Gastrocnemius medialis (tissue), 4 donors: Measurements from ENCODE around the gene KCNC4. TPM values are rescaled to one million over a fixed set of nuclear protein-coding genes. Genes with fewer than 3 reads are reported as not detected.

Experiments
- ATAC-seq, 2 donors: fragments of 150-250 bp; one replicate each; pipeline ENCODE4 v1.9.1; 2016
- DNase-seq, 2 donors: peaks; one replicate each; pipeline ENCODE4 v3.0.0-alpha.2; 2019
- H3K27ac ChIP-seq, 4 donors: fragments of 200-600 bp; sonication (generic); 1 replicate in 1 of 4; 2 replicates in 3 of 4; pipeline ENCODE4 v1.5.1; 2016 to 2018; ENCODE audit warnings: mild to moderate bottlenecking in 2 of 4, moderate library complexity in 1 of 4
- H3K27me3 ChIP-seq, 3 donors: fragments of 200-600 bp; sonication (generic) in 2 of 3; 1 replicate in 1 of 3; 2 replicates in 2 of 3; pipeline versions ENCODE4 v1.5.1 to v1.6.0; 2016 to 2019; ENCODE audit warnings: mild to moderate bottlenecking in 1 of 3, moderate library complexity in 1 of 3
- H3K36me3 ChIP-seq, 2 donors: fragments of 200-600 bp; sonication (generic) in 1 of 2; one replicate each; pipeline ENCODE4 v1.5.1; 2017 to 2018
- H3K4me1 ChIP-seq, 2 donors: fragments of 200-600 bp; sonication (generic) in 1 of 2; one replicate each; pipeline ENCODE4 v1.5.1; 2016 to 2017; ENCODE audit warnings: mild to moderate bottlenecking in 2 of 2
- H3K4me3 ChIP-seq, 4 donors: fragments of 200-600 bp; sonication (generic) in 3 of 4; 1 replicate in 1 of 4; 2 replicates in 3 of 4; pipeline ENCODE4 v1.5.1; 2016 to 2019; ENCODE audit warnings: mild to moderate bottlenecking in 2 of 4
- H3K9me3 ChIP-seq, 3 donors: fragments of 200-600 bp; sonication (generic) in 2 of 3; 1 replicate in 1 of 3; 2 replicates in 2 of 3; pipeline ENCODE4 v1.5.1; 2016 to 2019
- CTCF ChIP-seq, 5 experiments: fragments of 450-650 bp in 3 of 5; fragments of 200-600 bp in 2 of 5; sonication (generic) in 2 of 5; IDR thresholded peaks in 4 of 5; conservative IDR thresholded peaks in 1 of 5; 1 replicate in 4 of 5; 2 replicates in 1 of 5; pipeline ENCODE4 v1.5.1; 2016 to 2019; ENCODE audit warnings: antibody characterized with exemption in 5 of 5, mild to moderate bottlenecking in 3 of 5, moderate library complexity in 3 of 5
- POLR2A ChIP-seq, 2 donors: fragments of 450-650 bp; IDR thresholded peaks; one replicate each; pipeline ENCODE4 v1.6.1; 2017; ENCODE audit warnings: antibody characterized with exemption in 2 of 2, mild to moderate bottlenecking in 2 of 2, moderate library complexity in 2 of 2
- in situ Hi-C, 4 donors: fragments of 200-750 bp; cut with MboI; loops; one replicate each; pipeline versions ENCODE4 v1.15.0 to v1.8.0; 2017; ENCODE audit warnings: low sequenced_read_pairs in 4 of 4
- intact Hi-C: fragments of 100-400 bp; cut with DNase I; formaldehyde crosslinking; loops from one replicate; pipeline ENCODE4 v1.15.1; 2023; ENCODE audit warnings: low total_unique reads
- total RNA-seq, 4 donors: library from RNA; depleted of rRNA; stranded (reverse); fragments of >200 nt; gene quantifications; one replicate each; pipeline versions ENCODE4 v1.1.0 to v1.2.3, GENCODE V29; 2016

Gene KCNC4
- total RNA-seq, 4 donors from 2014 or later, result 3.1 to 9.1 (median 4.1) TPM

DNA sequence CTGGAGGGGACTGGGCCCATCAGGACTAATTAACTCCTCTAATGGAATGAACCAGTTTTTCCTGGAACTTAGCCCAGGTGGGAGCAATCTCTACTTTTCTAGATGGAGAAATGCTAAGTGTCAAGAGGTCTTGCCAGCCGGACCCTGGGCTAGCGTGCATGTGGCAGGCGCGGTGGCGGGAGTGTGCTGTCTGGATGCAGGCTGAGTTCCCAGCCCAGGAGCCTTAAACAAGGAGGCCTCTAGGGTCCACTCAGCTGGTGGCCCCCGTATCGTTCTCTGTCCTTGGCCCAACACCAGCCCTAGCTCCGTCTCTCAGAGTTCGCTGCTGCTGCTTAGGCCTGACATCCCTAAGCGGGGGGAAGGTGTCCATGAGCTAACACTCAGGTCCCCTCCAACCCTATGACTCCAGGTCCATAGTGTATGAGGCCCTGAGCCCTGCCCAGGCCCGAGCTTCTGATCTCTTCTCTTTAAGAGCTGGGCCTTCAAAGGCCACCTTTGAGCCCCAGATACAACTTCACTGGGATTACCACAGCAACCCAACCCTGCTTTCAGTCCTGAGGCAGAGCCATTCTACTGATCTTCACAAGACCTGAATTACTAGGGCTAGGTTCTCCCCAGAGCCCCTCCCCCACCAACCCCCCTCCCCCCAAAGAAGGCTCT, 3.7 kb upstream of the KCNC4 start:
- in situ Hi-C loops, result loop anchor here in 1 of 4 donors (10.0 kb wide), 1 partner anchor 288 kb away; no protein-coding TSS in a partner anchor
- intact Hi-C loops, result loop anchor here (5.0 kb wide), 1 partner anchor 201 kb away; the partner anchor contains the start of gene LAMTOR5

DNA sequence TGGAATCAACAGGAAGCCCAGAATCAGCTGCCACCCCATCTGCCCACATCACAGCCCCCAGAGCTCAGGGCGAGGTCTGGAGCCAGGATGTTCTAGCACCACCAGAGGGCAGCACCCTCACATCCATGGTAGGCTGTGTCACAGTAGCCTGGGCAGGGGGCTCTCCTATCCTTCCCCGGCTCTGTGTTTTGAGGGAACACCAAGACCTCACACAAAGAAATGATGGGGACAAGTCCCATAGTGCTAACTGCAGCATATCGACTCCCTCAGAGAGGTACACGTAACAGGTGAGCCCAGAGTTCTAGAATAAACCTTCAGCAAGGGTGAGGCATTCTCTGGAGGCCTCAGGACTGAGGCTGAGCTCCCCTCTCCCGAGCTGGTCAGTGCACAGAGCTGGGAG, 2.3 kb upstream of the KCNC4 start:
- H3K4me1 ChIP-seq, result peaks cover 5 to 7% of the 10 kb centered on the region in 2 donors
- peaks cover 7 to 17% (median 14%) of the 10 kb centered on the region in 3 donors for H3K27me3 ChIP-seq
- TF ChIP-seq POLR2A (IDR thresholded peaks at IDR 0.05), result no peak
- peak; percentile 67 to 90 (median 84) for TF ChIP-seq CTCF (IDR thresholded peaks at IDR 0.05 in 4 of 5, conservative IDR thresholded peaks at IDR 0.05 in 1 of 5)
- in situ Hi-C loops, result loop anchor here in 1 of 4 donors (10.0 kb wide), 1 partner anchor 287 kb away; no protein-coding TSS in a partner anchor
- H3K36me3 ChIP-seq, result no peaks in the 10 kb centered on the region
- H3K27ac ChIP-seq, result no peak overlapping the region
- DNase-seq, result peak; percentile 29 to 45
- H3K9me3 ChIP-seq, result no peaks in the 10 kb centered on the region
- H3K4me3 ChIP-seq, result no peak overlapping the region
- intact Hi-C loops, result loop anchor here (1.0 to 5.0 kb wide), 2 partner anchors 104 to 199 kb away; partner anchors contain the start of gene LAMTOR5
- ATAC-seq, result no peak

More for the DNA sequence above, 3.7 kb upstream of the KCNC4 start:
- H3K27me3 ChIP-seq, result peaks cover 4 to 8% (median 6%) of the 10 kb centered on the region in 3 donors
- no peak overlapping the region for H3K27ac ChIP-seq
- no peaks in the 10 kb centered on the region for H3K36me3 ChIP-seq
- no peak overlapping the region for H3K4me3 ChIP-seq
- DNase-seq (no peak), ATAC-seq (no peak)
- no peaks in the 10 kb centered on the region for H3K9me3 ChIP-seq
- peaks cover 5 to 7% of the 10 kb centered on the region in 2 donors for H3K4me1 ChIP-seq
- no peak for TF ChIP-seq CTCF (IDR thresholded peaks at IDR 0.05 in 4 of 5, conservative IDR thresholded peaks at IDR 0.05 in 1 of 5)
- no peak for TF ChIP-seq POLR2A (IDR thresholded peaks at IDR 0.05)

DNA sequence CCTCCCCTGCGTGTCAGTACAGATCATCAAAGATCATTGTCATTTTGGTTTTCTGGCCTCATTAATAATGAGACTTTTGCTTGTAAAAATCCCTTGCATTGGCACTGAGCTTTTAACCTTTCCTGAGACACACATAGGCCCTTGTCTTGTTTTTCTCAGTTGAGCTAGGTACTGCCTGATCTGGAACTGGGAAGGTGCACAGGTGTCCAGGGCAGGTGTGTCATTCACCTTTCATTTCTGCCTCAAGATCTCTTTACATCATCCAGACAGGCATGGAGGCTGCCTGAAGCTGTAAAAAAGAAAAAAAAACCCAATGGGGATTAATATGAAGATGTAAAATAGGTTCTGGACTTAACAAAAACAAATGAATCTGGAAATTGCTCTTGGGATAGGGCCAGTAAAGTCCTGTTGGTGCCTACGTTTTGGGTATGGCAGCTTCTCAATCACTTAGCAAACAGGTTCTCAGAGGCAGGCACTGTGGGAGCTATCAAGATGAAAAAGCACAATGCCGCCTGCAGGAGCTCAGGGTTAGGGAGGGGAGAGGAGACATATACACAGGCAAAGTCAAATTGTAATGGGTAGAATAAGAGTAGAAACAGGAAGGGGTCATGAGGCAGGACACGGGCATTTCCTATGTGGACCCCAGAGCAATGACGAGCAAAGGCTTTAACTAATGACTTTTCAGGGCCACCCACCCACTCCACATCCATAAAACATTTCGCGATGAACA, 1.0 kb upstream of the KCNC4 start:
- TF ChIP-seq POLR2A (IDR thresholded peaks at IDR 0.05), result no peak
- no peak for TF ChIP-seq CTCF (IDR thresholded peaks at IDR 0.05 in 4 of 5, conservative IDR thresholded peaks at IDR 0.05 in 1 of 5)
- DNase-seq (no peak), ATAC-seq (no peak)
- Histone ChIP-seq H3K27ac (peak overlapping the region; percentile 75 to 85 (median 84)), H3K4me1 (peaks cover 5 to 7% of the 10 kb centered on the region in 2 donors), H3K9me3 (no peaks in the 10 kb centered on the region), H3K27me3 (peaks cover 7 to 17% (median 14%) of the 10 kb centered on the region in 3 donors), H3K36me3 (no peaks in the 10 kb centered on the region), H3K4me3 (peak overlapping the region; percentile 57 to 88 (median 68))
- intact Hi-C loops (loop anchor here (1.0 to 5.0 kb wide), 2 partner anchors 103 to 198 kb away; partner anchors contain the start of gene LAMTOR5), in situ Hi-C loops (loop anchor here in 1 of 4 donors (10.0 kb wide), 1 partner anchor 286 kb away; no protein-coding TSS in a partner anchor)

DNA sequence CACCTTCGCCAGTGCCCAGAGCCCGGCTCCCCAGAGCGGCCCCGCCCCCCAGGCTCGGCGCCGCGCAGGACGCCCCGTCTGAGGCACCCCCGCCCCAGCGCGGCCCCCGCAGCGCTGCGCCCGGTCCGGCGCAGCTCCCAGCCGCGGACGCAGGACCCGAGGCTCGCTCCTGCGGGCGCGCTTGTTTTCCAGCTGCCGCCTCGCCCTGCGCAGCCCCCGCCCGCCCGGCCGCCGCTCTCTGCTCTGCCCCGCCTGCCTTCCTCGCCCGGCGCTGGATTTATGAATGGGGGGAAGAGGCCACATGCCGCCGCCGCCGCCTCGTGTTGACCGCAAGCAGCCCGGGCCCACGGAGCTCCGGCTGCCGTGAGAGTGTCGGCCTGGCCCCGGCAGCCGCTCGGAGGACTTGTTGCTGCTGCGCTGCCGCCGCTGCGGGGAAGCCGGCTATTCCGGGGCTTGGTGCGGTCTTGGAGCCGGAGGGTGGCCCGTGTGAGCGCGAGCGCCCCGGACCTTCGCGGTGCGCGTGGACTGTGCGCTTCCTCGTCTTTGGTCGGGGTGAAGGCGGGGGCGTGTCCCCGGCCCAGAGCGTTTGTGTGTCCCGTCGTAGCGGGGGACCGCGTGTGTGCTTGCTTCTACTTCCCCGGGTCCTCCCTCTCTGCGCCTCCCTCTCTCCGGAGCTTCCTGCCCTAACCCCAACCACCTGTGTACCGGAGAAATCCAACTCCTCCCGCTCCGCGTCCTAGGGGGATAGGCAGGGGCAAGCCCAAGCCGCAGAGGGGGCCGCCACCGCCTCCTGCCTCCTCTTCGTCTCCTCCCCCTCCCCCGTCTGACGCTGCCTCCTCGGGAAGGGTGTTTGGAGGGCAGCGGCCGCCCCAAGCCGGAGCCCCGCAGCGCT, 736 bp downstream of the KCNC4 start:
- Histone ChIP-seq H3K27ac (peak overlapping the region; percentile 75 to 85 (median 84)), H3K4me3 (peak overlapping the region; percentile 57 to 88 (median 68)), H3K27me3 (peaks cover 7 to 17% (median 14%) of the 10 kb centered on the region in 3 donors), H3K4me1 (peaks cover 5 to 7% of the 10 kb centered on the region in 2 donors), H3K9me3 (no peaks in the 10 kb centered on the region), H3K36me3 (no peaks in the 10 kb centered on the region)
- in situ Hi-C loops (no loop called here), intact Hi-C loops (no loop called here)
- DNase-seq, result no peak
- TF ChIP-seq CTCF (IDR thresholded peaks at IDR 0.05 in 4 of 5, conservative IDR thresholded peaks at IDR 0.05 in 1 of 5) (no peak), POLR2A (IDR thresholded peaks at IDR 0.05) (no peak)
- ATAC-seq, result peak; percentile 25 to 27
